NCI-H510A (cell line): Measurements from ENCODE around the gene LINC00305.

Experiments used
- DNase-seq: peaks from one replicate; lab custom pipeline; 2025; lab: John Stamatoyannopoulos, UW

LINC00305 gene

DNA sequence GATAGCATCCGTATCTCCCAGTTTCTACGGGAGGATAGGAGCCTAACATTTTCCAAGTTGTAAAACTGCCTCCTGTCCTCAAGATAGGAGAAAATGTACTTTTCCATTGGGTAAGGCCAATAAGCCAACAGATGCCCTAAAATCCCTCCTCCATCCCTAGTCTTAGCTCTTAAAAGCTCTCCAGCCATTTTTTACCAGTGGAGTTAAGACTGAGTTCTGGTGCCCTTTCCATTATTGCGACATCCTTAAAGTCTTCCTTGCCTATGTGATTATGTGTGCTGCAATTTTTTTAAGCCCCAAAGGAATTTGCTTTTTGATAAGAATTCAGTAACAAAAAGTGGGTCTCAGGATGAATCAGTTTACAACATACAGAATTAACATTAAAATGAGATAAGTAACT is 33.0 kb downstream of the LINC00305 start:
- DNase-seq = no peak

DNA sequence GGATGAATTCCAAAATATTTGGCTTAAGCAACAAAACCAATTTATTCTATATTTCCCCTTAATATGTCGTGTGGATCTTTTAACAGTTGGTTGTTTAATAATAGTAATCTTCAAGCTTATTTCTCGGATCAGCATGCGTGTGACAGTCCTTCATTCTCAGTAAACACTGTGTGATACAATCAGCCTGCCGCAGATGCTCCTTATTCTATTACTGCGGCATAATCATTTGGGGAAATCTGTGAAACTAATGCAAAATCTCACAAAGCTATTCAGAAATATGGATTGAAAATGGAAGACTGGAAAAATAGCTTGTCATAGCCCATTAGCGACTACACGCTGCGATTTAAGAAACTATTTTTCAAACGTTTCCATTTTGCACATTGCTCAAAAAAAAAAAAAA is 36.9 kb downstream of the LINC00305 start:
- no peak for DNase-seq

DNA sequence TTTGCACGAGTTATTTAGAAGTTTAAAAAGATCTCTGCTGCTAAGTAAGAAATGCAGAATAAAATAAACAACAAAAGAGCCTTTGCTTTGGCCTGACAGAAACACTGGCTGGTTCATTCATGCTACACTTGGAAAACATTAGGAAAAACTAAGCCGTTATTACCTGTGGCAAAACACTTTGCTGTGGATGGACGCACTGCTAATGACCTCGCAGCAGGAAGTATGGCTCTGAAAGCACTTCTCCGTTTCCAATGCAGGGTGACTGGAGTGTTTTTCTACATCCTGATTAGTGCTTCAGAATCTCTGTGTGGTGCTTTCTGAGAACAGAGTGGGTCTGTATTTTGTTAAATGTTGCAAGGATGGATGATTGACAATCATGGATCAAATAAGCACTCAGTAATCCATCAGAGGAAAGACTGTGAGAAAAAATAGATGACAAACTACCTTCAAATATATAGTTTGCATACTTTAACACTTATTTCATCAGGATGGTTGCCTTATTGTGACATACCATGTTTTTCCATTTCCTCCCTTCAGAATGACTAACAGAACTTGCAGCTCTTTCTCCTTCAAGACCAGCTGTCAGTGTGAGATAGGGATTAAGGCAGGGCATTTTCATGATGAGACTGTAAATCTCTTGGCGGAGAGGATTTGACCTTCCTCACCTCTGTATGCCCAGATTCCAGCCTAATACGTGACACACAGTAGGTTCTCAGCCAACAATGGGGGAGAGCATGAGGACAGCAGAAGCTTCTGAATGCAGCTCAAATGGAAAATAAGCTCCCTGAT is 38.0 kb downstream of the LINC00305 start:
- DNase-seq = peak; percentile 39

DNA sequence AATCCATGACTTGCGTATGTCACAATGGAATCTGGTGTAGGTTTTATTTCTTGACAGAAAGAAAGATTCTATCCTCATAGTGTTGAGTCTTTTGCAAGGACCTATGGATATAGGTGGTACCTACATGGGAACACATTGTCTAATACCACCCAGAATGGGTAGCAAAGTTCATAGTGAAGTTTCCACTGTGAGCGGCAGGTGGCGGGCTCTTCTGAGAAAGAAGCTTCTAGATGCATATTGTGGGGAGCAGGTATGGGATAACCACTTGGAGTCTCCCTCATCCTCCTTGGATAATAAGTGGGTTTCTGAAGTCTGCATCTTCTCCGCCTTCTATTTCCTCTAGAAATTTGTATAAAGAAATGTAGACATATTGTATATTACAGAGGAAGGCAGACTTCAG is 44.9 kb downstream of the LINC00305 start:
- DNase-seq = no peak

DNA sequence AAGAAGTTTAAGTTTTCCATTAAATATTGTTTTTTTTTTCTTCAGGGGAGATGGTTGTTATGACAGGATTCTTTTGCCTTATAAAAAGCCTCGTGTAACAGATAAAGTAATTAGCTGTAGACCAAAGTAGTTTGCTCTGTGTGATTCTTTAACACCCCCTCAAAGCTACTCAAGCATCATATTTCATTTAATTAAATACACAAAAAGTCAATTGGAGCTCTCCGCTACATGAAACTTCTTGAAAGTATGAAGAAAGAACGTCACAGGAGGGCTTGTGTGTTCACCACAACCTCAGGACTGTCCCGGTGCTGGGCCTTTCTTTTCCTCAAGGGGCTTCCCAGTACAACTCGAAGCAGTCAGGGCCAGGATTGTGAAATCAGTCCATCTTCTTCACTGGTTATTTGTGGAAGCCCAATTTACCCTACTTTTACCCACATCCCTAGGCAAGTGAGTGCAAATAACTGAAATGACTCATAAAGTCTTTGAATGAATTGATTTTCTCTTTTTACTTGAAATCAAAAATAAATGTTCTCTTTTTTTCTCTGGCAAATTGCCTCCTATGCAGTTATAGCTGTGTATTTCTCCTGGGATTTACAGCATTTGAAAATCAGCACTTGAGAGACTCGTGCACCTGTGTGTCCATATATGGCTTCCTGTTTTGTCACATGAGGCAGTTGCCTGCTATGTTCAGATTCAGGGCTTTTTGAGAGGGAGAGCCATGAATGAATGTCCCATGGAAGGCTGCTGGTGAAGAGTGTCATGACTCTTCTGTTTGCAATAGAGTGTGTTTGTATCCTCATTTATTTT is 48.6 kb downstream of the LINC00305 start:
- DNase-seq = peak; percentile 17

DNA sequence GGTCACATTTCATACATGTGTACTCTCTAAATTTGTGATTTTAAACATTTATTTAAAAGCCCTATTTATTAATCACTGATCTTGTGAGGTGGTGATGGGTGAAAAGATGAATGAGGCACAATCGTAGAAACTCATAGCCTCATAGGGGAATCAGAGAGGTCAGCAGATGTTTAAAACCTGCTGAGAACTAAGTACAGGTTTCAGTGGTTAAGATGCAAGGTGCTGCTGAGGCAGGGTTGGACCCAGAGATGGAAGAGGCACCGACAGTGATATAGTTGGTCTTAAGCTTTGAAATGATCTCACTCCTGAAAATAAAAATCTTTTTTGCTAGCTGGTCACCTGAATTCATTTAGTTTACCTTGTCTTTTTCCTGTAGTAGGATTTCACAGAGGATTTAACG is 49.6 kb downstream of the LINC00305 start:
- no peak for DNase-seq

DNA sequence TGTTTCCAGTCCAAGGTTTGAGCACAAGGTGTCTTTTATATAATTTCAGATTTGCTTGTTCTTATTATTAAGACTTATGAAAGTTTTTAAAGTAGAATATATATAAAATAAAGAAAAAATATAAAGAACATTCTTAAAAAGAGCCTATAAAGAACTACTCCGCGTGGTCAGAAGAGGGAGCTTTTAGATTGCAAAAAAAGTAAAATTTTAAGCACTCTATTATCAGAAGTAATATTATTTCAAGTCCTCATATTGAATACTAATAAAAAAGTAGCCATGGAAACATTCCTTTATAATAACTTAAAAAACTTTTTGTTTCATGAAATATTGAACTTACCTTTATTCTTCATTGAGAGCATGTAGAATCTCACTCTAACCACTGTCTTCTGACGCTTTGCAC is 51.4 kb downstream of the LINC00305 start:
- DNase-seq = no peak

DNA sequence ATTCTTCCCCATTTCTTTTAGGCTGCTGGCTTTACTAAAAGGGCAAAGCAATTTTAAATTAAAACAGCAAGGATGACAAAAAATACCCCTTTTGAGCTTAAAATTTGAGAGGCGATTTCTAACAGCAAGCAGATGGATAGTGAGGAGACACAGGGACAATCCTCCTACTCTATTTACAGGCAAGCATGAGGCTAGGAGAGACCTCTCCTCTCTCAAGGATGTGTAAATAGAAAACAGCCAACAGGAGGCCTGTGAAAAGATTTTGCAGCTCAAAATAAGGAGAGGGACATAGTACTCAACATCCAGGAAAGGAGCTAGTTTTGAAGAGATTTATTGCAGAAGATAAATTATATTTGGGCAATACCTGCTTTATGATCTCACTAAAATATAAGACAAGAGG is 53.8 kb downstream of the LINC00305 start:
- DNase-seq = no peak

DNA sequence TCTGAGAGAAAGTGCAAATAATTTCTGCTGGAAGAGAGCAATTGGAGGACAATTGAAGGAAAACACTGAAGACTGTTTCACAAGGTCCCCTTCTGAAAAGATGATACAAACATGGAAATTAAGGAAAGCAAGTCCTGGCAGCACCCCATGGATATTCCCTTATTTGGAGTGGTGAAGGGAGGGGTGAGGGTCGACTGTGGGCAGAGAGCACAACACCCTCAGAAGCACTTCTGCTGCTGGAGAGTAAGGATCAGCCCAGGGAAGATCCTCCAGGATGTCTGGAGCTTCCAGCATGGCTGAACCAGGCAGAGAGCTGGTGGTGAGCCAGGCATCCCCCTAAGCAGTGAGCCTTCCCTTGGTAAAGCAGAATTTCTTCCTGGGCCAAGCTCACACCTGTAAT is 54.7 kb downstream of the LINC00305 start:
- DNase-seq = no peak

DNA sequence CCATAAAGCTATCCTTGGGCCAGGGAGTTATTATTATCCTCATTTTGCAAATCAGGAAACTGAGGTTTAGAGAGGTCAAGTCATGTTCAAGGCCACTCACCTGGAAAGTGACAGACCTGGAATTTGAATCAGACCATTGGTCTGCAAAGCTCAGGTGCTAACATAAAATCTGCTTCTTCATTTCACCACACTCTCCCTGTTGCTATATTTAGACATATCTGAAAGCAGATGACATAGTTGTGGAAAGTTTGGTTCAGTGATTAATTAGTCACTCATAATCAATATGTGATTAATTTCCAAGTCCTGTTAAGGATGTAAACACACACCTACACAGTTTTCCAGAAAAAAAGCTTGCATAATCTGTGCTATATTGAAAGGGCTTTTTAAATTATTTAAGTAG is 57.4 kb downstream of the LINC00305 start:
- DNase-seq = no peak

DNA sequence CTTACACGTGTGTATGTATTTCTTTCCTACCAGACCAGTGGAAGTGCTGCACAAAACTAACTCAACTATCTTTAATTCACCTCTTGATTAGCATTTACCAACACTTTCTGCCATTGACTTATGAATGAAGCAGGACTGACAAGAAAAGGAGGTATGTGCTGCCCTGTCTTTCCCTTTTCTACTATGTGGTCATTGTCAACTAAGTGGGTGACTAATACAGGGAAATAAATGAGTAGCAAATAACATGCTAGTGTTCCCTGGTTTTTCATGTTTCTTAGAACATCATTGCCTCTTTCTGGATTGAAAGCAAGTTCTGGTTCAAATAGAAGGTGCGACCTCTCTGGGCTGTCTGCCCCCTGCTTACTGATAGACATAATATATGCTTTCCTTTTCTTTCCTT is 58.0 kb downstream of the LINC00305 start:
- no peak for DNase-seq

DNA sequence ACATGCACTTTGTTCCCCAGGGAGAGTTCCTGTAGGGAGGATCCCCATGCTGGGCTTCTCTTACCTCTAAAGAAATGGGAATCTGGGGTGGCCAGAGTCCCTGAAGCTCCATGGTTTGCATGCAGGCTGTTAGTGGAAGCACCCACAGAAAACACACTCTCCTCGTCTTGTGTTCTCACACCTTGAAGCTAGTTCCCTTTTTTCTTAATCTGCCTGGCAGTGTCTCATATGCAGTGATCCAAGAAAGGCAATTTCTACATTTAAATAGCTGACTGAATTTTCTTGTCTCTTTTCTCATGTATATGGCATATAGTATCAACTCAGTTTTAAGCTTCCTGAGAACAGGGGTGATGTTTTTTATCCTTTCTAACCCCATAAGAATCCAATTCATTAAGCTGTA is 65.0 kb downstream of the LINC00305 start:
- no peak for DNase-seq

DNA sequence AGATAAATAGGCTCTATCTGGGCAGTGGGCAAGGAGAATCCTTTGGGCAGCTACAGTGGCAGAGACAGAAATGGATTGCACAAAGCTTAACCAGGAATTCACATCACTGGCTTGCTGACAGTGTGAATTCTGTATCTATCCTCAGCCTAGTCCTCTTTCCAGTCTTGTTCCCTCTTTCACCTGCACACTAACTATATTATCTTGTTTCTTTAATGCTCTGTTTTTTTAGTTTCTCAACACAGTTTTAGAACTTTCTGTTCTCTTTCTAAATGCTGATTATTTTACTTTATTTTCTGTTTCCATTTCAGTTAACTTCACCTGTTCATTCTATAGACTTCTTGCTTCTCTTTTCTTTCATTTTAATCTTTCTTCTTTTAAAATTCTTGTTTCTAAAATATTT is 66.4 kb downstream of the LINC00305 start:
- DNase-seq = no peak

DNA sequence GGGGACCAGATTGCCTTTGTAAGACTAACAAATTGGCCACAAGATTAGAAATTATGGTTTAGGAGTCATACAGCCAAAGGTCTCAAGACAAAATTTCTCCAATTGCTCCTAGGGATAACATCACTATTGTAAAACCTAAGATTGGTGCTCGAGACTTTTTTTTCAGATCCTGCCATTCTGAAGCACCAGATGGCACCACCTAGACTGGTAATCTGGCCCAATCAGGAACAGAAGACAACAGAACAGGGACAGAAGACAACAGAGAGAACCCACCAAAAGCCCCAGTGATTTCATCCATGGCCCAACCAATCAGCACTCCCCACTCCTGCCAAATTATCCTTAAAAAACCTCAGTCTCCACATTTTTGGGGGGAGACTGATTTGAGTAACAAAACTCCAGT is 66.8 kb downstream of the LINC00305 start:
- no peak for DNase-seq

DNA sequence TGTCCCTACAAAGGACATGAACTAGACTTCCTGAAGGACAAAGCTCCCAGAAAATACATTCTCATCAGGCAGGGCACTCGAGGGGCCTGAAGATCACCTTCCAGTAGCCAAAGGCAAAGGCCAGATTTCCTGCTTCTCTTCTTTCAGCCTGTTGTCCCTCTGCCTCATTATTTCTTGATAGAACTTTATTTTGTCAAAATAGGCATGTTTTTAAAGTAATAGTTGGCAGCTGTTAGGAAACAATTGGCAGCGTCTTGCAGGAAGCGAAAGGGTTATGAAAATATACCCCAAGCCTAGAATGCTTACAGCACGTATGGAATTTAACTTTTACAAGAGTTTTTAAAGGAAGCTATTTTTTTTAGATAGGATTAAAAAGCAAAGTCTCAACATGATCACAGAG is 74.9 kb downstream of the LINC00305 start:
- no peak for DNase-seq

DNA sequence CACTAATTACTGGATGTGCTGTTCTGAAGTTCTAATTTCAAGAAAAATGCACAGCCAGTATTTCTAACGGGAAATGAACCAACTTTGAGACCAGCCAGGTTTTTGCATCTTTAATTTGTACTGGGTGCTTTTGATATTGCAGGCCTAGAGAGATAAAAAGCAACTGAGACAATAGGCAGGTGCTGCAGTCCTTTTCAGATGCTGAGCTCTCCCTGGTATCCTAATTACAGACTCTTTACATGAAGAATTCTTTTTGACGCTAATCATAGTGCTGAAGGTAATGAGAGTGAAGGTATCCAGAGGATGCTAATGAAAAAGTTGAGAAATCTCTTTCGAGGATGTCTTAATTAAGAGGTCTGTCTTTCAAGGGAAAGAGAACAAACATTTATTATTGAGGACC is 93.9 kb downstream of the LINC00305 start:
- DNase-seq = no peak

DNA sequence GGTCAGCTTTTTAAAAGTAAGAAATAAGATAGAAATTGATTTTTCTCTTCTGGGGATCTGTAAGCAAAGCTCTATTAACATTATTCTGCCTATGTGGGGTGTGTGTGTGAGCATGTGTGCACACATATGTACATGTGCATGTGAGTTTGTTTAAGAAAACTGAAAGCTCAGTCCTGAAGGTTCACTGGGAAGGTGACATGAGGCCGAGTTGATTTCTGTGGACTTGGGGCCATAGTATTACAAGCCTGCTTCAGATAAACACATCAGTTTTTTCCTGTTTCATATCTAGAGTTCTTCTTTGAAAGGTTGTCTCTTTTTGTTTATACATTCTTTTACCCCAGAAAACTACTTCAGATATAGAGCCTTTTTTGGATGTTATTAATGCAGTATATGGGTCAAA is 95.6 kb downstream of the LINC00305 start:
- no peak for DNase-seq

DNA sequence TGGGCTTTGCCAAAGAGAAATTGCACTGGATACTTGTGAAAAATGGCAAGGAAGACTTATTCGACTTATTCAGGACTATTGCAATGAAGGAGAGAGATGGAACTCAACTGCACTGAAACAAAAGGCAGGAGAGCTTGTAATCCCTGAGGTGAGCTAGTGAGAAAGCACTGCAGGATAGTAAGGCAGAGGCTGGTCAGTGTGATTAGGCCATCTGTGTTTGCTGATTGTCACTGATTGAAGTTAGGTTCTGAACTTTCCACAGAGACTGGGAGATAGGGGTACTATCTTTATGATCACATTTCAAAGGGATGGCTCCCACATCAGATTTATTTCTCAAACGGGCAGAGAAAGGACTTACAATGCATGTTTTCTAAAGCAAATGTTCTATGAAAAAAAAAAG is 96.1 kb downstream of the LINC00305 start:
- no peak for DNase-seq

DNA sequence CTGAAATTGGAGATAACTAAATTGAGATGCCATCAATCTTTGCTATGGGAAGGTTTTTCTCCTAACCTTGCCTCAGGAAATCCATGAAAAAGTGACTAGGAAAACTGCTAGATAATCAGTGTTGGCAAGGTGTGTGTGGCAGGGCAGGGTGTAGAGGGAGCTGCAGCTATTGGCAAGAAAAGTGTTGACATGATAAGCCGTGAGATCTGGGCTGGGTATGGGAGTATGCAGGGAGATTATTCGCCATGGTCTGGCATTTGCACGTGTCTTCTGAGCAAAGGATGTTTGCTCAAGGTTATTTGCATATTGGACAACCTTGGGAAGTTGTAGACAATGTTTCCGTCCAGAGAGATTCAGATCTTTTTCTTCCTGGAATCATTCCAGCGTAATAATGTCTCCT is 104.3 kb downstream of the LINC00305 start:
- no peak for DNase-seq

DNA sequence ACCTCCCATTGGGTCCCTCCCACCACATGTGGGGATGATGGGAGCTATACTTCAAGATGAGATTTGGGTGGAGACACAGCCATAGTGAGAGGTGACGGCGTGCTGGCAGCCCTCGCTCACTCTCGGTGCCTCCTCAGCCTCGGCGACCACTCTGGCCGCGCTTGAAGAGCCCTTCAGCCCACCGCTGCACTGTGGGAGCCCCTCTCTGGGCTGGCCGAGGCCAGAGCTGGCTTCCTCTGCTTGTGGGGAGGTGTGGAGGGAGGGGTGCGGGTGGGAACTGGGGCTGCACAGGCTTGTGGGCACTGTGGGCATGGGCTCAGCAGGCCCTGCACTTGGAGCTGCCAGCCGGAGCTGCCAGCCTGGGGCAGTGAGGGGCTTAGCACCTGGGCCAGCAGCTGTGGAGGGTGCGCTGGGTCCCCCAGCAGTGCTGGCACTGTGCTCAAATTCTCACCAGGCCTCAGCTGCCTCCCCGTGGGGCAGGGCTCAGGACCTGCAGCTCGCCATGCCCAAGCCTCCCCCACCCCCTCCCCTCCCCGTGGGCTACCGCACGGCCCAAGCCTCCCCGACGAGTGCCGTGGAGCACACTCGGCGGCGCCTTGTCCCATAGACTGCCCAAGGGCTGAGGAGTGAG is 106.0 kb downstream of the LINC00305 start:
- DNase-seq = no peak

DNA sequence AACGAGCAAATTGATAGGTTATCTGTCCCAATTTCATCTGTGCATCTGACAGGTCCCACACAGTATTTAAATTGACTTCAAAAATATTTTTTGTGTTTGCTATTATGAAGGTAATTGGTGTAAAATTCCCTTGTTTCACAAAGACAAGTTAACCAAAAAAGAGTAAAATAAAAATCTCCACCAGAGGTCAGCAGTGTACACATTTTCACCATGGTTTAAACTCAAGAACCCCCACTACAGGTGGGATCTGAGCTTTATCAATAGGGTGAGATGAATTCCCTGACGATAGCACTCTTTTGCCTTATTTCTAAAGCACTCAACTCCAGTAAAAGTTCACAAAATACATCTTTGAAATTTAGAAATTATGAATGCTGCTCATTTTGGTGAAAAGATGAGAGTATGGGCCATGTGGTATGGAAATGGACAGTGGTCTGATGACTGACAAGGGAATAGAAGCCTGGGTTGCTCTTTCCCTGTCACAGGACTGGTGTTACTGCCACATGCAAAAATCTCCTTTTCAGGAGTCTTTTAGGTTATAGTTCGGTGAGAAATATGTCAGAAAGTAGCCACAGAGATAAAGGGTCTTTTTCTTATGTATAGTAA is 111.0 kb downstream of the LINC00305 start:
- no peak for DNase-seq

DNA sequence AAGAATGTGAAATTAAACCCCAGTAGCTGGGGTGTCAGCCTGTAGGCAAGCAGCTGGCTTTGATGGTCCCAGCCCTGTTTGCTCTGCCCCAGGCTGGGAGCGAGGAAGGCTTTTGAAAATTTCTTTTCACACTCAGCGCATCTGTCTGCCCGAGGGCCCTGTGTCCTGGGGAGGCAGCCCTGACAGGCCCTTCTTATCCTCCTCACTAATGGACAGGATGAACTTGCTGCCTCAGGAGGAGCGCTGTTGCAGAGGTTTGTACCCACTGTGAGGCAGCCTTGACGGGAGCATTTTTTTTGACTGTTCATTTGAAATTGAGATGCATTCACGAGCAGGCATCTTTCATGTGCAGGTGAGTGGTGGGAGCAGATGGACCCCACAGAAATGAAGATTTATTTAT is 116.6 kb downstream of the LINC00305 start:
- DNase-seq = no peak

DNA sequence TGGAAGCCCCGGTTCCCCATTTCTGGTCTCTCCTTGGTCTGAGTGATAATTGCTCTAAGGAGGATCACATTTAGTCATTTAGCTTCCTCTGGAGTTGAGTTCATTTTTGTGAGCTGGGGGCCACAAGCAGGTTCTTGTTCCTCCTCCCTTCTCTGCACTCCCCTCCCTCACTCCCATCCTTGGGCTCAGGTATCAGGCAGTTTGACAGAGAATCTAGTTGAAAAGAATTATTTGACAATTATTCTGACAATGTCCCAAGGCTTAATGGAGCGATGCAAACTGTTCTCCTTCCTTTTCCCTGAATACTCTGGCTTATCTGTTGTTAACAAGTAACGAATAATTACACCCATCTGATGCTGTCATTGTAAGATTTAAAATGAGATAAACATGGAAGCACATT is 117.5 kb downstream of the LINC00305 start:
- no peak for DNase-seq
